Mesenchymal stem cell (in vitro differentiated cells and primary cell): ENCODE data around the gene TECPR2. TPM values are rescaled to one million over a fixed set of nuclear protein-coding genes. Genes with fewer than 3 reads are reported as not detected.

Source experiments
- small RNA-seq: library from polyadenylated mRNA; stranded (forward); fragments of <200 nt; extraction: miRNeasy Mini kit (QIAGEN cat#:217004); gene quantifications from one replicate; pipeline ENCODE3, GENCODE V24; 2013; ENCODE audit warnings: low read depth

TECPR2 gene

Small RNA genes within 50 kb of the gene (small RNA-seq; reads per million reads assigned to genes)
- gene MIR4309: not detected
